ENCODE measurements around the gene ACKR2.
"Not testable (repeated sequence)": the region's sequence is repeated elsewhere in the genome, so short reads cannot be mapped to it uniquely, and the experiment has no call there.

ACKR2 gene

DNA sequence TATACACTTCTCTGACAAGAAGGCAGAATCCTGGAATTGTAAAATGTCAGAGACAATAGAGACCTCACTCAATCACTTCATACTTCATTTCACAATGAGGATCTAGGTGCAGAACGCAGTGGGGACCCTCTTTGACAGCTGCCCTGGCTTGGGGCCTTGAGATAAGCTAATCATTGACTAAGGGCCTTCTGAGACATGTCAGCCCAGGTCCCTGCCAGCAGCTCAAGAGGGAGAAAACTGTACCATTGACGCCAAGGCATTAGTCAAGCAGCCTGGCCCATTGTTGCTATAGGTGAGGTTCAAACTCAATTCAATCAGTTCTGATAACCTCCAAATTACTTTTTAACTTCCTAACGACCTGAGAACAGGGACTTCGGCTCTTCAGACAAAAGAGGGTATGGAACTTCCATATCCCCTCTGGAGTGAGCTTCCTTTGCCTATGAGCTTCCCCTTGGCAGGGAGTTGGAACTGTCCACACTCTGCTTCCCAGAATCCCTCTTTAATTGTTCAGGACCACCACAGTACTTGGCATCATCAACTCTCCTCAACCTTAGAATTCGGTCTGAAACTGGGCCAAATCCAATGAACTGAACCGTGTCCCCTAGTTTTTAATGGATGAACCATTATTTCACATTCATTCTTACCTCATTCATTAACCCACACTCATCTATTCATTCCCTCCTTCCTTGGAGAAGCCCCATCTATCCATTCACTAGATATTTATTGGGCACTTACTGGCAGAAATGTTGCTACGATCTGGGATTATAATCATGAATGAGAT lies 67.9 kb downstream of the ACKR2 start:
- Histone ChIP-seq H3K4me3 (ENCODE audit: extremely low read depth, insufficient read depth, low read length, poor library complexity, severe bottlenecking) (no peak overlapping the region), H3K36me3 (ENCODE audit: control insufficient read depth, insufficient read depth, low read length) (no peaks in the 10 kb centered on the region)
- 82 to 88% methylated on average over 6 of the region's 7 CpGs for WGBS, 2 experiments (ENCODE audit: insufficient coverage in 2 of 2)

DNA sequence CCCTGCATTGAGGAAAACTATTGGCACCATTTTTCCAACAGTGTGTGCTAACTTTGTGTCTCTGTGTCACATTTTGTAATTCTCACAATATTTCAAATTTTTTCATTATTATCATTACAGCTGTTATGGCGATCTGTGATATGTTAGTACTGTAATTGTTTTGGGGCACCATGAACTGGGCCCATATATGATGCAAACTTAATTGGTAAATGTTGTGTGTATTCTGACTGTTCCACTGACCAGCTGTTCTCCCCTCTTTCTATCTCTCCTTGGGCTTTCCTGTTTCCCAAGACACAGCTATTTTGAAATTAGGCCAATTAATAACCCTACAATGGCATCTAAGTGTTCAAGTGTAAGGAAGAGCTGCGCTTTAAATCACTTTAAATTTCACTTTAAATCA lies 68.6 kb downstream of the ACKR2 start:
- no peaks in the 10 kb centered on the region for H3K36me3 ChIP-seq (ENCODE audit: control insufficient read depth, insufficient read depth, low read length)
- H3K4me3 ChIP-seq (ENCODE audit: extremely low read depth, insufficient read depth, low read length, poor library complexity, severe bottlenecking): no peak overlapping the region
- no CpG with 5 or more reads among the region's 2 CpGs for WGBS, 2 experiments (ENCODE audit: insufficient coverage in 2 of 2)
- no peak overlapping the region for H3K27ac ChIP-seq (ENCODE audit: low read depth, low read length, severe bottlenecking)
- no peaks in the 10 kb centered on the region for H3K9me3 ChIP-seq (ENCODE audit: control insufficient read depth, low read length)
- H3K4me1 ChIP-seq (ENCODE audit: control insufficient read depth, insufficient read depth, low read length, poor library complexity, severe bottlenecking): no peaks in the 10 kb centered on the region

More for the DNA sequence above, 67.9 kb downstream of the ACKR2 start:
- Histone ChIP-seq H3K27ac (ENCODE audit: low read depth, low read length, severe bottlenecking) (no peak overlapping the region), H3K9me3 (ENCODE audit: control insufficient read depth, low read length) (no peaks in the 10 kb centered on the region), H3K4me1 (ENCODE audit: control insufficient read depth, insufficient read depth, low read length, poor library complexity, severe bottlenecking) (no peaks in the 10 kb centered on the region)

DNA sequence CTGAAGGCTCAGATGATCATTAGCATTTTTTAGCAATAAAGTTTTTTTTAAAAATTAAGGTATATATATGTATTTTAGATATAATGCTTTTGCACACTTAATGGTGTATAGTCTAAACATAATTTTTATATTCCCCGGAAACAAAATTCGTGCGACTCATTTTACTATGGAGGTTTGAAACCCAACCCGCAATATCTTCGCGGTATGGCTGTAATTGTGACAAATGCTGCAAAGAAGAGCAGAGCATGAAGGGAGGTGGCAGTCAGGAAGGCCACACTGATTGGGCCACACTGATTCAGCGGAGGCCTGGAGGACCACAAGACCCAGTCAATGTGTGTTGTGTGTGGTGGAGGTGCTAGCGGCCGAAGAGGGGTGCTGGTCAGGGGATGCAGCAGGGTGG lies 70.9 kb downstream of the ACKR2 start:
- Histone ChIP-seq H3K4me1 (ENCODE audit: control insufficient read depth, insufficient read depth, low read length, poor library complexity, severe bottlenecking) (no peaks in the 10 kb centered on the region), H3K4me3 (ENCODE audit: extremely low read depth, insufficient read depth, low read length, poor library complexity, severe bottlenecking) (peak overlapping the region; percentile 39), H3K36me3 (ENCODE audit: control insufficient read depth, insufficient read depth, low read length) (no peaks in the 10 kb centered on the region), H3K27ac (ENCODE audit: low read depth, low read length, severe bottlenecking) (no peak overlapping the region), H3K9me3 (ENCODE audit: control insufficient read depth, low read length) (no peaks in the 10 kb centered on the region)
- WGBS, 2 experiments (ENCODE audit: insufficient coverage in 2 of 2): 97% methylated on average over 5 to 9 of the region's 9 CpGs

DNA sequence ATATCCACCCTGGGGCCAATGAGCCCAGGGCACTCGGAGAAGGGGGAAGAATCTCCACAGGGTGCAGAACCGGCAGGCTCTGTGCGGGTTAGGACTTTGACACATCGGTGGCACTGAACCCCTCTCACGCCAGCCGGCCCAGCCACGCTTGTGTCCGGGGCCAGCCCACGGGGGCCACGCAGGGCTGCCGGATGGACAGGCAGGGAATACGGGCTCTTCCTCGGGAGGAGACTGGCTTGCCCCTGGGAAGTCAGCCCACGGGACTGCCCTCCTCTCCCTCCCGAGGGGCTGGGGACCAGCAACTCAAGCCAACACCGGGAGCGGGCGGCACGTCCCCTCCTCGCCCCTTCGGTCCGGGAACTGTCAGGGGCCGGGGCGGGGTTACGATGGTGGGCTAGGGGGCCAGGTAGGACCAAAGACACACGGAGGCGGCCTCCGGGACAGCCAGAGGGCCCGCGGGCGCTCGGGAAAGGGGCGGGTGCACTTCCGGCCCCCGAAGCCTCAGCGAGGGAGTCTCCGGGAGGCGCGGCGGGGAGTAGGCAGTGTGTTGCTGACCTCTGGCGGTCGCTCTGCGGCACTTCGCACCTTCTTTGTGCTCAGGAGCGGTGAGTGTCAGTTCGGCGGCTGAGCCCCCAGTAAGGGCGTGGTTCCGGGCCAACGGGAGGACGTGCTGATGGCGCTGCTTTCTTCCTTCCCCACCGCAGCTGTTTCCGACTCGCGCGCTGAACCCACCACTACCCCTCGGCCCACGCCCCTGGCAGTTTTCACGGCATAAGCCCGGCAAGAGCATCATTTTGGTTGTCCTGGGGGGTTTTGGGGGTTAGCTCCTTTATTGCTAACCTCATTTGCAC lies 71.6 kb downstream of the ACKR2 start:
- 15 to 29% methylated on average over 28 to 48 of the region's 61 CpGs for WGBS, 2 experiments (ENCODE audit: insufficient coverage in 2 of 2)
- Histone ChIP-seq H3K36me3 (ENCODE audit: control insufficient read depth, insufficient read depth, low read length) (no peaks in the 10 kb centered on the region), H3K27ac (ENCODE audit: low read depth, low read length, severe bottlenecking) (no peak overlapping the region), H3K9me3 (ENCODE audit: control insufficient read depth, low read length) (no peaks in the 10 kb centered on the region), H3K4me1 (ENCODE audit: control insufficient read depth, insufficient read depth, low read length, poor library complexity, severe bottlenecking) (no peaks in the 10 kb centered on the region), H3K4me3 (ENCODE audit: extremely low read depth, insufficient read depth, low read length, poor library complexity, severe bottlenecking) (peak overlapping the region; percentile 39)

DNA sequence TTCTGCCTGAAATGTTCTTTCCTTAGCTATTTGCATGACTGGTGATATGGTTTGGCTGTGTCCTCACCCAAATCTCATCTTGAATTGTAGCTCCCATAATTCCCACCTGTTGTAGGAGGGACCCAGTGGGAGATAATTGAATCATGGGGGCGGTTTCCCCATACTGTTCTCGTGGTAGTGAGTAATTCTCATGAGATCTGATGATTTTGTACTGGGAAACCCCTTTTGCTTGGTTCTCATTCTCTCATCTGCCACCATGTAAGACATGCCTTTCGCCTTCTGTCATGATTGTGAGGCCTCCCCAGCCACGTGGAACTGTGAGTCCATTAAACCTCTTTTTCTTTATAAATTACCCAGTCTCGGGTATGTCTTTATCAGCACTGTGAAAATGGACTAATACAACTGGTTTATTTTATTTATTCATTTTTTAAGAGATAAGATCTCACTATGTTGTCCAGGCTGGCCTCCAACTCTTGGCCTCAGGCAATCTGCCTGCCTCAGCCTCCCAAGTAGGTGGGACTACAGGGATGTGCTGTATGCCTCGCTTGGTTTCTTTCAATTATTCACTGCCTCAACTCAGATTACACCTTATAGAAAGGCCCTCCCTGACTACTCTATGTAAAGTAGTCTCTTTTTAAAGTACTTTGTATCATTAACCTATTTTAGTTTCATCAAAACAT lies 74.1 kb downstream of the ACKR2 start:
- not testable (repeated sequence) for H3K36me3 ChIP-seq (ENCODE audit: control insufficient read depth, insufficient read depth, low read length); H3K4me3 ChIP-seq (ENCODE audit: extremely low read depth, insufficient read depth, low read length, poor library complexity, severe bottlenecking); H3K27ac ChIP-seq (ENCODE audit: low read depth, low read length, severe bottlenecking)

DNA sequence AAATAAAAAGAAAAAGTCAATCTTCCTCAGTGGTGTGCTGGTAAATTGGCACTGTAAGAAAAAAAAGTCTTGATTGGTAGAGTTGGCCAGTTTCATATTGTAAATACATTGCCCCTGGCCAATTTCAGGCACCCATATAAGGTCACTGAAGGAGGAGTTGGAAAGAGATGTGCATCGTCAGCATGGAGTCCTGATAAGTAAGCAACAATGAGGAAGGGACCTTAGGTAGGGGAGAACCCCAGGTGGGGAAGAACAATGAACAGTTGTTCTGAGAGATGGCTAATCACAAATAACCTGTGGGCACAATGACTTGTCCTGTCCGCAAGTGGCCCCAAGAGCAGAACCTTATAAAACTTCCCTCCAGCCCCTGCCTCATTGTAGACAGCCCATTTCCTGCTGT lies 75.1 kb downstream of the ACKR2 start:
- Histone ChIP-seq H3K27ac (ENCODE audit: low read depth, low read length, severe bottlenecking) (no peak overlapping the region), H3K36me3 (ENCODE audit: control insufficient read depth, insufficient read depth, low read length) (no peaks in the 10 kb centered on the region), H3K4me3 (ENCODE audit: extremely low read depth, insufficient read depth, low read length, poor library complexity, severe bottlenecking) (no peak overlapping the region), H3K4me1 (ENCODE audit: control insufficient read depth, insufficient read depth, low read length, poor library complexity, severe bottlenecking) (no peaks in the 10 kb centered on the region), H3K9me3 (ENCODE audit: control insufficient read depth, low read length) (no peaks in the 10 kb centered on the region)
- 100% methylated on average over 1 of the region's 2 CpGs for WGBS, 2 experiments (ENCODE audit: insufficient coverage in 2 of 2)

More for the DNA sequence above, 74.1 kb downstream of the ACKR2 start:
- 83 to 87% methylated on average over 2 to 4 of the region's 6 CpGs for WGBS, 2 experiments (ENCODE audit: insufficient coverage in 2 of 2)
- not testable (repeated sequence) for H3K9me3 ChIP-seq (ENCODE audit: control insufficient read depth, low read length); H3K4me1 ChIP-seq (ENCODE audit: control insufficient read depth, insufficient read depth, low read length, poor library complexity, severe bottlenecking)

DNA sequence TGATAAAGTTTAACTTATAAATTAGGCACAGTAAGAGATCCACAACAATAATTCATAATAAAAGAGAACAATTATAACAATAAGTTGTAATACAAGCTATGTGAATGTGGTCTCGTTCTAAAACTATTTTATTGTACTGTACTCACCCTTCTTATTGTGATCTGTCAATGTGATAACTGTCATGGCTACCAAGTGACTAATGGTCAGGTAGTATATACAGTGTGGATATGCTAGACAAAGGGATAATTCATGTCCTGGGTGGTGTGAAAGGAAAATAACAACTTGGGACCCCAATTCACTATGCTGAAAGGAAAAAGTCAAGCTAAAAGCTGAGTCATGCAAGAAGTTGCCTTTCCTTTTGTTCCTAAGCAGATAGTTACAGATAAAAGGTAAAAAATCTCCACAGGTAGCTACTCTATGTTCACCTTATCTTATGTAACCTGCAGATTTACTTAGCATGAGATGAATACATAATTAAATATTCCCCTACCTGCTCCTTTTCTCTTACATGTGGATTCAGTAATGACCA lies 77.1 kb downstream of the ACKR2 start:
- H3K9me3 ChIP-seq (ENCODE audit: control insufficient read depth, low read length): no peaks in the 10 kb centered on the region
- no peak overlapping the region for H3K27ac ChIP-seq (ENCODE audit: low read depth, low read length, severe bottlenecking)
- H3K4me1 ChIP-seq (ENCODE audit: control insufficient read depth, insufficient read depth, low read length, poor library complexity, severe bottlenecking): no peaks in the 10 kb centered on the region
- no CpG with 5 or more reads among the region's 1 CpG for WGBS, 2 experiments (ENCODE audit: insufficient coverage in 2 of 2)
- no peak overlapping the region for H3K4me3 ChIP-seq (ENCODE audit: extremely low read depth, insufficient read depth, low read length, poor library complexity, severe bottlenecking)
- no peaks in the 10 kb centered on the region for H3K36me3 ChIP-seq (ENCODE audit: control insufficient read depth, insufficient read depth, low read length)

DNA sequence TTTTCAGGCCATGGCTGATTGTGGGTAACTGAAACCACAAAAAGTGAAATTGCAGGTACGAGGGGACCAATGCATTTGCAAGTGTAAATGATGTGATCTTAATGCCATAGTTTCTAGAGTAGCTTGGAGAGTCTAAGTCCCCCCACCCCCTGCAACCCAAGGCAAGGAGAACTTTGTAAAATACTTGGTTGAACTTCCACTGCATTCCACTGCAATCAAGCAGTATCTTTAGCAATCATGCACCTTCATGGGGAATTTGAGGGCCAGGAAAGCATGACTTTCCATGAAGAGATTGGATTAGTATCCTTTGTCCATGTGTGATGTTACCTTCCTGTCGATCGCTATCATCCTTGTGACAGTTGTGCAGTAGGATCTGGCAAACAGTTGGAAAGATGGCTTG lies 77.8 kb downstream of the ACKR2 start:
- Histone ChIP-seq H3K36me3 (ENCODE audit: control insufficient read depth, insufficient read depth, low read length) (no peaks in the 10 kb centered on the region), H3K4me3 (ENCODE audit: extremely low read depth, insufficient read depth, low read length, poor library complexity, severe bottlenecking) (no peak overlapping the region), H3K4me1 (ENCODE audit: control insufficient read depth, insufficient read depth, low read length, poor library complexity, severe bottlenecking) (no peaks in the 10 kb centered on the region), H3K9me3 (ENCODE audit: control insufficient read depth, low read length) (no peaks in the 10 kb centered on the region), H3K27ac (ENCODE audit: low read depth, low read length, severe bottlenecking) (no peak overlapping the region)
- WGBS, 2 experiments (ENCODE audit: insufficient coverage in 2 of 2): 74 to 100% methylated on average over 2 to 3 of the region's 3 CpGs

DNA sequence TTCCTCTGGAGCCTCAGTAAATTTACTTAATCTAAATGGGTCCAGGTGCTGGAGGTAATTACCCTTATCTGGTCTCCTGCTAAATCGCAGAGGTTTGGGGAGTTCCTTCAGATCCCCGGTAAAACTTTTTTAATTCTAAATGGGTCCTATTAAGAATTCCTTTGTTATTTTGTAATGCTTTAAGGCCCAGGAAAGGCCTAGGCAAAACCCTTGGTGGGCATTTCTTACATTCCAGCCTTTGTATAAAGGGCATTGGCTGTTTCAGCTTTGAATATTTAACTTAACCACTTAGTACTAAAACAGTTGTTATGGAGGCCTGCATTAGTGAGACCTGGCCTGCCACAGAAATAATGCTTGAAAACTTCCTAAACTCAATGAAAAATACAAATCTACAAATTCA lies 81.8 kb downstream of the ACKR2 start:
- 20% methylated on average over 1 of the region's 2 CpGs; no CpG with 5 or more reads in 1 of the 2 experiments for WGBS, 2 experiments (ENCODE audit: insufficient coverage in 2 of 2)
- no peak overlapping the region for H3K27ac ChIP-seq (ENCODE audit: low read depth, low read length, severe bottlenecking)

DNA sequence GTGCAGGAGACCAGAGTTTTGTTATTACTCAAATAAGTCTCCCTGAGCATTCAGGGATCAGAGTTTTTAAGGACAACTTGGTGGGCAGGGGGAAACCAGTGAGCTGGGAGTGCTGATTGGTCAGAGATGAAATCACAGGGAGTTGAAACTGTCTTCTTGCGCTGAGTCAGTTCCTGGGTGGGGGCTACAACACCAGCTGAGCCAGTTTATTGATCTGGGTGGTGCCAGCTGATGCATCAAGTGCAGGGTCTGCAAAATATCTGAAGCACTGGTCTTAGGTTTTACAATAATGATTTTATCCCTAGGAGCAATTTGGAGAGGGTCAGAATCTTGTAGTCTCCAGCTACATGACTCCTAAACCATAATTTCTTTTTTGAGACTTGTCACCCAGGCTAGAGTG lies 82.9 kb downstream of the ACKR2 start:
- Histone ChIP-seq H3K4me3 (ENCODE audit: extremely low read depth, insufficient read depth, low read length, poor library complexity, severe bottlenecking) (no peak overlapping the region), H3K27ac (ENCODE audit: low read depth, low read length, severe bottlenecking) (no peak overlapping the region), H3K36me3 (ENCODE audit: control insufficient read depth, insufficient read depth, low read length) (no peaks in the 10 kb centered on the region), H3K9me3 (ENCODE audit: control insufficient read depth, low read length) (no peaks in the 10 kb centered on the region), H3K4me1 (ENCODE audit: control insufficient read depth, insufficient read depth, low read length, poor library complexity, severe bottlenecking) (no peaks in the 10 kb centered on the region)
- 89 to 100% methylated on average over 1 of the region's 1 CpG for WGBS, 2 experiments (ENCODE audit: insufficient coverage in 2 of 2)

More for the DNA sequence above, 81.8 kb downstream of the ACKR2 start:
- Histone ChIP-seq H3K4me1 (ENCODE audit: control insufficient read depth, insufficient read depth, low read length, poor library complexity, severe bottlenecking) (no peaks in the 10 kb centered on the region), H3K9me3 (ENCODE audit: control insufficient read depth, low read length) (no peaks in the 10 kb centered on the region), H3K4me3 (ENCODE audit: extremely low read depth, insufficient read depth, low read length, poor library complexity, severe bottlenecking) (no peak overlapping the region), H3K36me3 (ENCODE audit: control insufficient read depth, insufficient read depth, low read length) (no peaks in the 10 kb centered on the region)

Measured in mesodermal cell (in vitro differentiated cells).